ENCODE measurements around the gene ARNT2. TPM values are rescaled to one million over a fixed set of nuclear protein-coding genes. Genes with fewer than 3 reads are reported as not detected.
"Not testable (repeated sequence)": the region's sequence is repeated elsewhere in the genome, so short reads cannot be mapped to it uniquely, and the experiment has no call there.

The ARNT2 gene
- total RNA-seq, 1 donor from 2014 or later: 3.6 TPM

DNA sequence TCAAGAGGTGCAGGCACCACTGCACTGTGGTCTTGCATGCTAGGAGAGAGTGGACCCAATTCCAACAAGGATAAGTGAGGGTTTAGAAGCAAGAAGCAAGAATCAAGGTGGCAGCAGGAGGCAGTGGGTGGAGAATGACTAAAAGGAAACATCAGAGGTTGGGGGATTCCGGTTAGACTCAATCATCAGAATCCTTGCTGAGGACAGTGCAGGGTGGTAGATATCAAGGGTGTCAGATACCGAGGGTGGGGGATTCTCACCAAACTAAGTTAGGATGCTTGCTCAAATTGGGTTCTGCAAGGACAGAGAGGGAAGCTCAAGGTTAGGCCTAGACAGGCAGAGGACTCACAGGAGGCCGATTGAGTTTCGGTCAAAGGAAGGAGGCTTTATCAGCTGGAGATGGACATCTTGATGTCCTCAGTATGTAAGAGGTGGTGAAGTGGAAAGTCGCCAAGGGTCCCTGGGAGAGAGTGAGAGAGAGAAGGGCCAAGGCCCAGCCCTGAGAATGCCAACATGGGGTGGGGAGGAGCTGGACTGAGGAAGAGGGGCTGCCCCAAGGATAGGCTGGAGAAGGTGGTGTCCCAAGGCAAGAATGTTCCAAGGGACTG is 102.2 kb downstream of the ARNT2 start:
- Histone ChIP-seq H3K27ac (replicated peaks) (no peak overlapping the region), H3K9me3 (replicated peaks) (peaks cover 8% of the 10 kb centered on the region), H3K36me3 (no peaks in the 10 kb centered on the region), H3K27me3 (ENCODE audit: low read depth) (no peaks in the 10 kb centered on the region), H3K4me1 (peaks cover 32% of the 10 kb centered on the region), H3K4me3 (no peak overlapping the region)
- no peak for DNase-seq
- intact Hi-C loops (cut with micrococcal nuclease): no loop called here
- TF ChIP-seq, protein P1, sequence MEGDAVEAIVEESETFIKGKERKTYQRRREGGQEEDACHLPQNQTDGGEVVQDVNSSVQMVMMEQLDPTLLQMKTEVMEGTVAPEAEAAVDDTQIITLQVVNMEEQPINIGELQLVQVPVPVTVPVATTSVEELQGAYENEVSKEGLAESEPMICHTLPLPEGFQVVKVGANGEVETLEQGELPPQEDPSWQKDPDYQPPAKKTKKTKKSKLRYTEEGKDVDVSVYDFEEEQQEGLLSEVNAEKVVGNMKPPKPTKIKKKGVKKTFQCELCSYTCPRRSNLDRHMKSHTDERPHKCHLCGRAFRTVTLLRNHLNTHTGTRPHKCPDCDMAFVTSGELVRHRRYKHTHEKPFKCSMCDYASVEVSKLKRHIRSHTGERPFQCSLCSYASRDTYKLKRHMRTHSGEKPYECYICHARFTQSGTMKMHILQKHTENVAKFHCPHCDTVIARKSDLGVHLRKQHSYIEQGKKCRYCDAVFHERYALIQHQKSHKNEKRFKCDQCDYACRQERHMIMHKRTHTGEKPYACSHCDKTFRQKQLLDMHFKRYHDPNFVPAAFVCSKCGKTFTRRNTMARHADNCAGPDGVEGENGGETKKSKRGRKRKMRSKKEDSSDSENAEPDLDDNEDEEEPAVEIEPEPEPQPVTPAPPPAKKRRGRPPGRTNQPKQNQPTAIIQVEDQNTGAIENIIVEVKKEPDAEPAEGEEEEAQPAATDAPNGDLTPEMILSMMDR (IDR thresholded peaks at IDR 0.05; ENCODE audit: borderline replicate concordance): no peak

DNA sequence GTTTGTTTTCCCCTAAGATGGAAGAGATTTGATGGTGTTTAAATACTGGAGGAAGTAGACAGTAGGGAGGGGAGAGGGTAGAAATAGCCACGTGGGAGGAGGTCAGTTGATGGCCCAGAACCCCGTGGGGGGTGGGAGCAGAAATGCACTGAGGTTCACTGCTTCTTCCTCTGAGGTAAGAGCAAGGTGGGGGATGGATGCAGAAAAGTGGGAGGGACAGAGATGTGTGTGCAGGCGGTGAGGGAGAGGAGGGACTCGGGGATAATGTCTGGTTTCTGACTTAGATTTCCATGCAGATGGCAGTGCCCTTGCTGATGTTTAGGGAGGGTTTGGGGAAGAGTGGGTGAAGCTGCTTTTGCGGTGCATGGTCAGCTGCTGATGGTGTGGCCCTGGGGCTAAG is 102.9 kb downstream of the ARNT2 start:
- Histone ChIP-seq H3K27ac (replicated peaks) (no peak overlapping the region), H3K27me3 (ENCODE audit: low read depth) (no peaks in the 10 kb centered on the region), H3K4me1 (peaks cover 27% of the 10 kb centered on the region), H3K9me3 (replicated peaks) (peaks cover 8% of the 10 kb centered on the region), H3K4me3 (no peak overlapping the region), H3K36me3 (no peaks in the 10 kb centered on the region)
- intact Hi-C loops (cut with micrococcal nuclease): no loop called here
- DNase-seq: no peak
- TF ChIP-seq, protein P1 (IDR thresholded peaks at IDR 0.05; ENCODE audit: borderline replicate concordance): no peak

DNA sequence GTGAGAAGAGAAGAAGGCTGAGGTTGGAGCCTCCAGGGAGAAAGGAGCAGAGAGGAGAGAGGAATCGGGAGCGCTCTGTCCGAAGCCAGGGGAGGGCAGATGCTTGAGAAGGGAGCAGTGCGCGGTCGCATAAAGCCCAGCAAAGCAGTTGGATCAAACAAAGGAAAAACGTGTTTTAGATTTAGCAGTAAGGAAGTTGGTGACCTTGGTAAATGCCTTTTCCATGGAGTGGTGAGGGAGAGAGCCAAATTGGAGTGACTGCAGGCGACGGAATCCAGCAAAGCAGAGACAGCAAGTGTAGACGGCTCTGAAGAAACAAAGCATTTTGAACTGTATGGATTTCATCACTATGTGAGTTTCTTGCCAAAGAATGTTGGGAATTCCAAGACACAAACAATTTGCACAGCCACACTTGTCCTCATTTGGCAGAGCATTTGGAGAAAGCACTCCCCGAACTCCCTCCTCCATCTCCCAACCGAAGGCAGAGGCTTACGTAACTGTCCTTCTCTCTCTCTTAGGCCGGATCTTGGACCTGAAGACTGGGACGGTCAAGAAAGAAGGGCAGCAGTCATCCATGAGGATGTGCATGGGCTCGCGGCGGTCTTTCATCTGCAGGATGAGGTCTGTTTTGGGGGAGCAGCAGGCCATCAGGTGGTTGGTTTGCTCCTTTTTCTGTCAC is 103.6 kb downstream of the ARNT2 start:
- Histone ChIP-seq H3K27ac (replicated peaks) (no peak overlapping the region), H3K4me1 (peaks cover 28% of the 10 kb centered on the region), H3K4me3 (no peak overlapping the region), H3K36me3 (no peaks in the 10 kb centered on the region), H3K9me3 (replicated peaks) (peaks cover 8% of the 10 kb centered on the region), H3K27me3 (ENCODE audit: low read depth) (no peaks in the 10 kb centered on the region)
- intact Hi-C loops (cut with micrococcal nuclease): no loop called here
- no peak for DNase-seq
- TF ChIP-seq, protein P1 (IDR thresholded peaks at IDR 0.05; ENCODE audit: borderline replicate concordance): no peak

DNA sequence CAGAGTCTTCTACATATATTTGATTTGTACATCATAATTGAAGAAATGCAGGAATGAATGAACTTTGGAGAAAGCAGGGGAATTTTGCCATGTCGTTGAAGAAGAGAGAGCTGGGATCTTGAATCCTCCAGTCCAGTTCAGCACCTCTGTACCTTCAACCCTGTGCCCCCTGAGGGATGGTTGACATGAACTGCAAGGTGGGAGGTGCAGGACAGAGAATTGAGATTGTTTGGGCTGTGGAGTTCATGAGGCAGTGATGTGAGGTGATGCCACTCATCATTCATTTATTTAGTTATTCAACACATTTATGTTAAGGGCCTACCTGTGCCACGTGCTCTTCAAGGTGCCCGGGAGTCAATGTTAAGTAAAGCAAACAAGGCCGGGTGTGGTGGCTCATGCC is 104.6 kb downstream of the ARNT2 start:
- Histone ChIP-seq H3K9me3 (replicated peaks) (peaks cover 8% of the 10 kb centered on the region), H3K4me3 (no peak overlapping the region), H3K4me1 (peaks cover 28% of the 10 kb centered on the region), H3K27ac (replicated peaks) (no peak overlapping the region), H3K36me3 (no peaks in the 10 kb centered on the region), H3K27me3 (ENCODE audit: low read depth) (no peaks in the 10 kb centered on the region)
- no peak for DNase-seq
- intact Hi-C loops (cut with micrococcal nuclease): no loop called here
- TF ChIP-seq, protein P1 (IDR thresholded peaks at IDR 0.05; ENCODE audit: borderline replicate concordance): no peak

DNA sequence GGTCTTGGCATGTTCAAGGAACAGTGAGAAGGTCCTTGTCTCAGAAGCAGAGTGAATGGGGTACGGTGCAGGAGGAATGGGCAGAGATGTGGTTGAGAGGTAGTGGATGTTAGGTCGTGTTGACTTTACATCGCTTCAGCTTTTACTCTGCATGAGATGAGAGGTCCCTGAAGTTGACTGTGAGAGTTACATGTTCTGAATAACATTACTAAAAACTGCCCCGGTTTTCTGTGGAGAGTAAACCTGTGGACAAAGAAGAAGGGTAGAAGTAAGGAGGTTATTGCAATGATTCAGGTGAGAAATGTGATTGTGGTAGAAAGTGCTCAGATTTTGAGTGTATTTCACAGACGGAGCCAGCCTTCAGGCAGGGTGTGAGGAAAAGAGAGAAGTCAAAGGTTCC is 105.6 kb downstream of the ARNT2 start:
- TF ChIP-seq, protein P1 (IDR thresholded peaks at IDR 0.05; ENCODE audit: borderline replicate concordance): no peak
- H3K4me3 ChIP-seq: no peak overlapping the region
- H3K9me3 ChIP-seq (replicated peaks): peaks cover 6% of the 10 kb centered on the region
- peaks cover 32% of the 10 kb centered on the region for H3K4me1 ChIP-seq
- intact Hi-C loops (cut with micrococcal nuclease): no loop called here
- H3K27ac ChIP-seq (replicated peaks): no peak overlapping the region
- H3K27me3 ChIP-seq (ENCODE audit: low read depth): no peaks in the 10 kb centered on the region
- DNase-seq: no peak
- no peaks in the 10 kb centered on the region for H3K36me3 ChIP-seq

DNA sequence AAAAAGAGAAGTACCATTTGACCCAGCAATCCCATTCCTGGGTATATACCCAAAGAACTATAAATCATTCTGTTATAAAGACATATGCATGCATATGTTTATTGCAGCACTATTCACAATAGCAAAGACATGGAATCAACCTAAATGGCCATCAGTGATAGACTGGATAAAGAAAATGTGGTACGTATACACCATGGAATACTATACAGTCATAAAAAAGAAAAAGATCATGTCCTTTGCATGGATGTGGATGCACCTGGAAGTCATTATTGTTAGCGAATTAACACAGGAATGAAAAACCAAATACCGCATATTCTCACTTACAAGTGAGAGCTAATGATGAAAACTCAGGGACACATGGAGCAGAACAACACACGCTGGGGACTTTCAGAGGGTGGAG is 106.8 kb downstream of the ARNT2 start:
- H3K36me3 ChIP-seq; DNase-seq; H3K27ac ChIP-seq (replicated peaks); H3K4me3 ChIP-seq; H3K27me3 ChIP-seq (ENCODE audit: low read depth); H3K9me3 ChIP-seq (replicated peaks); intact Hi-C loops (cut with micrococcal nuclease): not testable (repeated sequence)
- peaks cover 32% of the 10 kb centered on the region for H3K4me1 ChIP-seq

Data from left ventricle myocardium inferior (tissue), 1 donor.